Prostate gland (tissue), 2 donors: ENCODE data around the gene CD82. TPM values are rescaled to one million over a fixed set of nuclear protein-coding genes. Genes with fewer than 3 reads are reported as not detected.

Experiments used
- DNase-seq: peaks from one replicate; pipeline ENCODE4 v3.0.0-alpha.2; 2019; ENCODE audit warnings: low spot score
- H3K27ac ChIP-seq, 2 donors: fragments of 200-600 bp; sonication (generic); 2 replicates each; pipeline ENCODE4 v1.5.1; 2017 to 2019
- H3K27me3 ChIP-seq: fragments of 200-600 bp; sonication (generic); replicated peaks from 2 replicates; pipeline ENCODE4 v1.5.1; 2019; ENCODE audit not compliant: insufficient read depth
- H3K36me3 ChIP-seq, 2 donors: fragments of 200-600 bp; sonication (generic); 1 replicate in 1 of 2; 2 replicates in 1 of 2; pipeline versions ENCODE4 v1.5.1 to v1.8.1; 2017 to 2019
- H3K4me1 ChIP-seq: fragments of 200-600 bp; sonication (generic); replicated peaks from 2 replicates; pipeline ENCODE4 v1.5.1; 2019
- H3K4me3 ChIP-seq, 2 donors: fragments of 200-600 bp; sonication (generic); 2 replicates each; pipeline ENCODE4 v1.5.1; 2017 to 2019
- H3K9me3 ChIP-seq: fragments of 200-600 bp; sonication (generic); 2 replicates; pipeline ENCODE4 v1.5.1; 2017
- CTCF ChIP-seq, 4 experiments: fragments of 200-600 bp in 2 of 4; fragments of 450-650 bp in 2 of 4; sonication (generic) in 2 of 4; IDR thresholded peaks; 1 replicate in 3 of 4; 2 replicates in 1 of 4; pipeline ENCODE4 v1.5.1; 2016 to 2019; ENCODE audit warnings: antibody characterized with exemption in 4 of 4, mild to moderate bottlenecking in 2 of 4, moderate library complexity in 2 of 4
- POLR2A ChIP-seq: fragments of 450-650 bp; IDR thresholded peaks from one replicate; pipeline ENCODE4 v1.6.1; 2016; ENCODE audit warnings: antibody characterized with exemption, mild to moderate bottlenecking
- POLR2AphosphoS5 ChIP-seq: sonication (generic); formaldehyde crosslinking; IDR thresholded peaks from one replicate; pipeline ENCODE4 v1.6.1; 2017; ENCODE audit warnings: antibody characterized with exemption
- WGBS: methylation state at CpG from one replicate; pipeline ENCODE4 v1.1.5; 2018; 5-methylcytosine and 5-hydroxymethylcytosine counted together
- intact Hi-C: fragments of 100-400 bp; cut with DNase I; formaldehyde crosslinking; loops from one replicate; pipeline ENCODE4 v1.14.2; 2022
- total RNA-seq, 2 donors: library from RNA; depleted of rRNA; stranded (reverse); fragments of >200 nt; gene quantifications; one replicate each; pipeline ENCODE4 v1.1.0, GENCODE V29; 2016

Gene CD82
- total RNA-seq, 2 donors from 2014 or later: 35.1 to 54.6 TPM

- no peaks in the 10 kb centered on the region for H3K36me3 ChIP-seq
- H3K4me3 ChIP-seq: no peak overlapping the region
- WGBS: 48% methylated on average over 40 of the region's 43 CpGs
- intact Hi-C loops: no loop called here
- no peaks in the 10 kb centered on the region for H3K4me1 ChIP-seq
- no peaks in the 10 kb centered on the region for H3K9me3 ChIP-seq
- TF ChIP-seq POLR2AphosphoS5: no peak
- no peak for TF ChIP-seq CTCF (IDR thresholded peaks at IDR 0.05)
- no peak for TF ChIP-seq POLR2A
- no peaks in the 10 kb centered on the region for H3K27me3 ChIP-seq
- no peak overlapping the region for H3K27ac ChIP-seq
- DNase-seq: no peak
These were observed 45.3 kb upstream of the CD82 start for GRCh38 chr11:44519989-44520737.

- intact Hi-C loops: no loop called here
- Histone ChIP-seq H3K4me1 (no peaks in the 10 kb centered on the region), H3K27ac (no peak overlapping the region), H3K4me3 (no peak overlapping the region), H3K36me3 (no peaks in the 10 kb centered on the region), H3K9me3 (no peaks in the 10 kb centered on the region), H3K27me3 (no peaks in the 10 kb centered on the region)
- DNase-seq: no peak
- WGBS: 100% methylated on average over 2 of the region's 2 CpGs
- TF ChIP-seq POLR2A: no peak
- no peak for TF ChIP-seq POLR2AphosphoS5
- no peak for TF ChIP-seq CTCF (IDR thresholded peaks at IDR 0.05)
These were observed 44.3 kb upstream of the CD82 start for GRCh38 chr11:44521148-44521547.

- intact Hi-C loops: no loop called here
- no peaks in the 10 kb centered on the region for H3K9me3 ChIP-seq
- H3K36me3 ChIP-seq: no peaks in the 10 kb centered on the region
- 53% methylated on average over 2 of the region's 2 CpGs for WGBS
- no peaks in the 10 kb centered on the region for H3K27me3 ChIP-seq
- TF ChIP-seq POLR2AphosphoS5 (no peak), CTCF (IDR thresholded peaks at IDR 0.05) (no peak)
- no peak overlapping the region for H3K4me3 ChIP-seq
- no peak for DNase-seq
- H3K27ac ChIP-seq: no peak overlapping the region
- H3K4me1 ChIP-seq: no peaks in the 10 kb centered on the region
These were observed 43.2 kb upstream of the CD82 start for GRCh38 chr11:44522294-44522693.

GRCh38 chr11:44524346-44524745 lies 41.1 kb upstream of the CD82 start:
- intact Hi-C loops: no loop called here
- Histone ChIP-seq H3K9me3 (no peaks in the 10 kb centered on the region), H3K27me3 (no peaks in the 10 kb centered on the region), H3K4me3 (no peak overlapping the region), H3K27ac (no peak overlapping the region), H3K36me3 (no peaks in the 10 kb centered on the region), H3K4me1 (no peaks in the 10 kb centered on the region)
- TF ChIP-seq POLR2AphosphoS5: no peak
- no peak for TF ChIP-seq POLR2A
- no peak for TF ChIP-seq CTCF (IDR thresholded peaks at IDR 0.05)
- 88% methylated on average over 10 of the region's 10 CpGs for WGBS
- no peak for DNase-seq

- no peak for DNase-seq
- Histone ChIP-seq H3K27ac (no peak overlapping the region), H3K9me3 (no peaks in the 10 kb centered on the region), H3K4me1 (no peaks in the 10 kb centered on the region), H3K27me3 (no peaks in the 10 kb centered on the region), H3K36me3 (no peaks in the 10 kb centered on the region), H3K4me3 (no peak overlapping the region)
- intact Hi-C loops: no loop called here
- TF ChIP-seq POLR2AphosphoS5 (no peak), POLR2A (no peak), CTCF (IDR thresholded peaks at IDR 0.05) (no peak)
- WGBS: 79% methylated on average over 12 of the region's 12 CpGs
These were observed 40.7 kb upstream of the CD82 start for GRCh38 chr11:44524751-44525201.
